GM12873 (cell line): Measurements from ENCODE around the gene UBE2I.

Experiments
- TF ChIP-seq, protein P1 (sequence below): IDR thresholded peaks from 2 replicates; pipeline ENCODE4 v1.5.1; 2012; ENCODE audit warnings: low read depth, mild to moderate bottlenecking, moderate library complexity, low read length, control low read depth; ENCODE audit not compliant: insufficient read depth; ENCODE audit errors: missing control alignments

Gene UBE2I

GRCh38 chr16:1338119-1338730 is 28.8 kb downstream of the UBE2I start:
- TF ChIP-seq, protein P1, sequence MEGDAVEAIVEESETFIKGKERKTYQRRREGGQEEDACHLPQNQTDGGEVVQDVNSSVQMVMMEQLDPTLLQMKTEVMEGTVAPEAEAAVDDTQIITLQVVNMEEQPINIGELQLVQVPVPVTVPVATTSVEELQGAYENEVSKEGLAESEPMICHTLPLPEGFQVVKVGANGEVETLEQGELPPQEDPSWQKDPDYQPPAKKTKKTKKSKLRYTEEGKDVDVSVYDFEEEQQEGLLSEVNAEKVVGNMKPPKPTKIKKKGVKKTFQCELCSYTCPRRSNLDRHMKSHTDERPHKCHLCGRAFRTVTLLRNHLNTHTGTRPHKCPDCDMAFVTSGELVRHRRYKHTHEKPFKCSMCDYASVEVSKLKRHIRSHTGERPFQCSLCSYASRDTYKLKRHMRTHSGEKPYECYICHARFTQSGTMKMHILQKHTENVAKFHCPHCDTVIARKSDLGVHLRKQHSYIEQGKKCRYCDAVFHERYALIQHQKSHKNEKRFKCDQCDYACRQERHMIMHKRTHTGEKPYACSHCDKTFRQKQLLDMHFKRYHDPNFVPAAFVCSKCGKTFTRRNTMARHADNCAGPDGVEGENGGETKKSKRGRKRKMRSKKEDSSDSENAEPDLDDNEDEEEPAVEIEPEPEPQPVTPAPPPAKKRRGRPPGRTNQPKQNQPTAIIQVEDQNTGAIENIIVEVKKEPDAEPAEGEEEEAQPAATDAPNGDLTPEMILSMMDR, result peak; percentile 61

DNA sequence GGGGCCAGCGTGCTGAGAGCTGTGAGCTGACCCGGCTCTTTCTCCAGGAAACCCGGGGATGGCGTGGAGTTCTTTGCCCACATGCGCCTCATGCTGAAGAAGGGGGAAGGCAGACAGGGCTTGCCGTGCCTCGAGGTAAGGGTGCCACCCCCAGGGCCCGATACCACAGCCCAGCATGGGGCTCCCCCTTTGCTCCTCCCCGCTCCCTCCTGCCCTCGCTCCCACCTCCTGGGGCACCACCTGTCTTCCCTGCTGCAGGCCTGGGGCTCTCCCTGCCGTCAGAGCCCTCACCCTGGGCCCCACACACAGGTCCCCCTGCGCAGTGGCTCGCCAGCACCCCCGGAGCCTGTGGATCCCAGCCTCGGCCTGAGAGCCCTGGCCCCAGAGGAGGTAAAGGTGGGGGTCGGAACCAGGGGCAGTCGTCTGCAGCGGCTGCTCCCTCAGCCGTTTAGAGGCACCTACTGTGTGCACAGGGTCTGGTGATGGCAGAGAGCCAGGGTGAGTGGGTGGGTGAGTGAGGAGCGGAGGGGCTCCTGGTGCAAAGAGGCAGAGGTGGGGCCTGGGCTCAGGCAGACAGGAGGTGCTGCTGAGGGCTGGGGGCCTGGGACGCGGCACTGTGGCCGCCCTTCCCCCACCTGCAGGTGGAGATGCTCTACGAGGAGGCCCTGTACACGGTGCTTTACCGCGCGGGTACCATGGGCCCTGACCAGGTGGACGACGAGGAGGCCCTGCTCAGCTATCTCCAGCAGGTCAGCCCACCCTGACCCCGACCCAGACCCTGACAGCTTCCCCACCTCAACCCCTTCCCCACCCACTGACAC is 29.6 kb downstream of the UBE2I start:
- TF ChIP-seq, protein P1, result no peak

DNA sequence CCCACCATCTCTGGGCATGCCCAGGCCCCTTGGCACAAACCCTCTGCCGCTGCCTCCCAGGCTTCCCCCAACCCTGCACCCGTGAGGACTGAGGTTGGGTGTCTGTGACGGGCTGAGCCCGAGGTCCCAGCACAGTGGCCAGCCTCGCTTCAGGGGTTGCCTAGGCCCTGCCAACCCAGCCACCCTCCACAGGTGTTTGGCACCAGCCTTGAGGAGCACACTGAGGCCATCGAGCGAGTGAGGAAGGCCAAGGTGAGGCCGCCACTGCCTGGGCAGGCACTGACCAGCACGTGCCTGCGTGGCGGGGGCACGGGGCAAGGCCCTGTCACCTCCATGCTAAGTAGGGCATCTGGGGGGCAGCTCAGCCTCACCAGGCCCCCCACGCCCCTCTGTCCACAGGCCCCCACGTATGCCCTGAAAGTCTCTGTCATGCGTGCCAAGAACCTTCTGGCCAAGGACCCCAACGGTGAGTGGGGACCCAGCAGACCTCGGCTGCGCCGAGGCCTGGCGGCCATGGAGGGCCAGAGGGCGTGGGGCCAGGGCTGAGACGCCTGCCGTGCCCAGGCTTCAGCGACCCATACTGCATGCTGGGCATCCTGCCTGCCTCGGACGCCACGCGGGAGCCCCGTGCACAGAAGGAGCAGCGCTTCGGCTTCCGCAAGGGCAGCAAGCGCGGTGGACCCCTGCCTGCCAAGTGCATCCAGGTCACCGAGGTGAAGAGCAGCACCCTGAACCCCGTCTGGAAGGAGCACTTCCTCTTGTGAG is 31.5 kb downstream of the UBE2I start:
- TF ChIP-seq, protein P1, result no peak

DNA sequence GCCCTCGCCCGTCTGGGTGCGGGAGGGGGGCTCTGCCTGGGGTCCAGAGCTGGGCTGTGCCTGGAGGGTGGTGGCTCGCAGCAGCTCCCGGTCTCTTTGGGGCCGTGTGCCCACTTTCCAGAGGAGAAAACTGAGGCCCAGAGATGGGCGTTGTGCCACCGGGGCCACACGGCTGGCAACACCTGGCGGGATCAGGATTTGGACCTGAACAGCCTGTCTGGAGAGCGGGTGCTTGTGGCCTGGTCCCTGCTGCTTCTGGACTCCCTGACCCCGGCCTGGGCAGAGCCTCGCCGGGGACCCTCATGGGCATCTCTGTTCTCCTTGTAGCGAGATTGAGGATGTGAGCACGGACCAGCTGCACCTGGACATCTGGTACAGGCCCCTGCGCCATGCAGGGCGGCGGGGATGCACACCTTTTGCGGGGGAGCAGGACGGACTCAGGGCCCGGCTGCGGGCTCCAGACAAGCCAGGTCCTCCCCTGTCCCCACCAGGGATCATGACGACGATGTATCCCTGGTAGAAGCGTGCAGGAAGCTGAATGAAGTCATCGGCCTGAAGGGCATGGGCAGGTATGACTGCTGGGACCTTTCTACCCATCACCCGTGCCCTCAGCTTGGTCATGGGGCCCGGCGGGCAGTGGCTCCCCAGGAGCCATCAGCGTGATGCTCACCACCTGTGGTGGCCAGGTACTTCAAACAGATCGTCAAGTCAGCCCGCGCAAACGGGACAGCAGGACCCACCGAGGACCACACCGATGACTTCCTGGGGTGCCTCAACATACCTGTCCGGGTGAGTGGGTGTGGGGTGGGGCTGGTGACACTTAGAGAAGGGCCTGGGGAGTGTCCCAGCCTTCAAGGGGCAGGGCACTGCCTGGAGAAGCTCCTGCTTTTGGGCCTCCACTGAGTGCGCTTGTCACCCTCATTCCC is 32.3 kb downstream of the UBE2I start:
- TF ChIP-seq, protein P1, result no peak

DNA sequence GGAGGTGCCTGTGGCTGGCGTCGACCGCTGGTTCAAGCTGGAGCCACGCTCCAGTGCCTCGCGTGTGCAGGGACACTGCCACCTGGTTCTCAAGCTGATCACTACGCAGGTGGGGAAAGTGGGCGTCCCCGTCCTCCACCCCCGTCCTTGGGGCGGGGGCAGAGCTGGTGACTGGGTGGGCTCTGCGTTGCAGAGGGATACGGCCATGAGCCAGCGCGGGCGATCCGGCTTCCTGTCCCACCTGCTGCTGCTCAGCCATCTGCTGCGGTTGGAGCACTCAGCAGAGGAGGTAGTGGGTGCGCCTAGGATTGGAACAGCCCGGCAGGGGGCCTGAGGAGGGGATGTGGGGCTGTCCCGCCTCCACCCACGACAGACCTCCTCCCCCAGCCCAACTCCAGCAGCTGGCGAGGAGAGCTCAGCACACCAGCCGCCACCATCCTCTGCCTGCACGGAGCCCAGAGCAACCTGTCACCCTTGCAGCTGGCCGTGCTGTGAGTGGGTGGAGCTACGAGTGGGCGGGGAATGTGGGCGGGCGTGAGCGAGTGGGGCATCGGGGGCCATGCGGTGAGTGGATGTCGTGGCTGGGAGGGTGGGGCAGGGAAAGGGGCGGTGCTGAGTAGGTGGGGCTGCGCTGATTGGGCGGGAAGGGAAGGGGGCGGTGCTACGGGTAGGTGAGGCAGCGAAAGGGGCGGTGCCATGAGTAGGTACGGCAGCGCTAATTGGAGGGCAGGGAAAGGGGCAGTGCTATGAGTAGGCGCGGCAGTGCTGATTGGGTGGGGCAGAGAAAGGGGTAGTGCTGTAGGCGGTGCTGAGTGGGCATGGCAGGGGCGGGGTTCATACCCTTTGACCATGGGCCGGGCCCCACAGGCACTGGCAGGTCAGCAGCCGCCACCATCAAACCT is 33.3 kb downstream of the UBE2I start:
- TF ChIP-seq, protein P1, result peak; percentile 28

DNA sequence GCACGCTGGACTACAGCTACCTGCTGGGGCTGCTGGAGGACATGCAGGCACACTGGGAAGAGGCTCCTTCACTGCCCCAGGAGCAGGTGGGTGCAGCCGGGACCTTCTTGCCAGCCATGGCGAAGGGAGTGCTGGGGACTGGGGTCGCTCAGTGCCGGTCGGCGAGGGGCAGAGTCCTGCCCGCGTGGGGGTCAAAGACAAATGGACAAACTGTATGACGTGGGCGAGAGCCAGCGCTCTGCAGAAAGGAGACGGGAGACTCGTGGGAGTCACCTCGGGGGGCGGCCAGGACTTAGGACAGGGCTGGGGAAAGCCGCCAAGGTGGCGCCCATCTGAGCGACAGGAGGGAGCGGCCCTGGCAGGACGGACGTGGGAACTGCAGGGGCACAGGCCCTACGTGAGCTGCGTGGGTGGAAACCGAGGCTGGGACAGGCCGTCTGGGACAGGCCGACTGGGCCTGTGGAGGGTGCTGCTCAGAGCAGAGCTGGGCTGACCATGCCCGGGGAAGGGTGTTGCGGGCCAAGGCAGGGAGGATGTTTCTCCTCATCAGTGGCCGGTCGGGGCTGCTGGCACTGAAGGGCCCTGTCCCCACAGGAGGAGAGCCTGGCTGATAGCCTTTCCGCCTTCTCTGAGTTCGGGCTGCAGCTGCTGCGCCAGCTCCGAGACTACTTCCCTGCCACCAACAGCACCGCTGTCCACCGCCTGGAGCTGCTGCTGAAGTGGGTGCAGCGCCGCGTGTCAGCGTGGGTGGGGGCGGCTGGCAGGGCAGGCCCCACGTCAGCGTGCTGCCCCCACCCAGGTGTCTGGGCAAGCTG is 34.2 kb downstream of the UBE2I start:
- TF ChIP-seq, protein P1, result no peak
